ENCODE data around the gene TRIM15.

TRIM15 gene

DNA sequence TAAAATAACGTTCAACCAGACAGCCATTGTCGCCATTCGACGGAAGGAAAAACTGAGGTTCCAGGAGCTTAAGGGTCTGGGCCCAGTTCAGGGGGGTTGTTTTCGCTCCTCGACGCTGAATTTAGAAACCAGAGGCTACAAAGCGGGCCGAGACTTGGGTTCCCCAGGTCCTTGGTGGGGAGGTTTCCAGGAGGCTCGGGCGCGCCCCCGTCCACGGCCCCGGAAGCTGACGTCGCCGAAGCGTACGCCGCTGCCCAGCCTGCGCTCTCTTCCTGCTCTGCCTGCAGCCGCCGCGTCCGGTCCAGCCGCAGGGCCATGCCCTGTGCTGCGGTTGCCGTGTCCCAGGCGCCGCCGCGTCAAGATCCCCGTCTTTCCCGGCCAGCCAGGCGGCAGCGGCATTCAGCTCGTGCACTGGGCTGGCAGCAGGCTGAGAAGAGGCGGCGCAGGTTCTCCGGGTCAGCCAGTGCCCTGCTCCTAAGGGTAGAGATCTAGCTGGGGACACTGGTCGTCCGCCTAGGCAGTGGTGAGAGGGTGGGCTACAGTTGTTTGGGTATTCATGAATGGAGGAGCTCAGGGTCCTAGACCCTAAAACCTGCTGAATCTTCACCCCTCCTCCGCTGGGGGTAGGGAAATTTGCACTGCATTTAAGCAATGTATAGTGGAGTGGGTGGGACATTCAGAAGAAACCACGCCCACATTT lies 50.8 kb downstream of the TRIM15 start (continued):
- TF ChIP-seq, protein P1, sequence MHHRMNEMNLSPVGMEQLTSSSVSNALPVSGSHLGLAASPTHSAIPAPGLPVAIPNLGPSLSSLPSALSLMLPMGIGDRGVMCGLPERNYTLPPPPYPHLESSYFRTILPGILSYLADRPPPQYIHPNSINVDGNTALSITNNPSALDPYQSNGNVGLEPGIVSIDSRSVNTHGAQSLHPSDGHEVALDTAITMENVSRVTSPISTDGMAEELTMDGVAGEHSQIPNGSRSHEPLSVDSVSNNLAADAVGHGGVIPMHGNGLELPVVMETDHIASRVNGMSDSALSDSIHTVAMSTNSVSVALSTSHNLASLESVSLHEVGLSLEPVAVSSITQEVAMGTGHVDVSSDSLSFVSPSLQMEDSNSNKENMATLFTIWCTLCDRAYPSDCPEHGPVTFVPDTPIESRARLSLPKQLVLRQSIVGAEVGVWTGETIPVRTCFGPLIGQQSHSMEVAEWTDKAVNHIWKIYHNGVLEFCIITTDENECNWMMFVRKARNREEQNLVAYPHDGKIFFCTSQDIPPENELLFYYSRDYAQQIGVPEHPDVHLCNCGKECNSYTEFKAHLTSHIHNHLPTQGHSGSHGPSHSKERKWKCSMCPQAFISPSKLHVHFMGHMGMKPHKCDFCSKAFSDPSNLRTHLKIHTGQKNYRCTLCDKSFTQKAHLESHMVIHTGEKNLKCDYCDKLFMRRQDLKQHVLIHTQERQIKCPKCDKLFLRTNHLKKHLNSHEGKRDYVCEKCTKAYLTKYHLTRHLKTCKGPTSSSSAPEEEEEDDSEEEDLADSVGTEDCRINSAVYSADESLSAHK (tag by site-specific recombination; IDR thresholded peaks at IDR 0.05) = peak; percentile 75; the same call in 1 of the 2 replicates
- no peak for TF ChIP-seq ZNF404 (tag by site-specific recombination; IDR thresholded peaks at IDR 0.05)
- TF ChIP-seq ZNF843 (tag by site-specific recombination; IDR thresholded peaks at IDR 0.05) = no peak
- TF ChIP-seq ZFP37 (tag by site-specific recombination; IDR thresholded peaks at IDR 0.05) = no peak
- TF ChIP-seq ZNF132 (tag by site-specific recombination; IDR thresholded peaks at IDR 0.05; ENCODE audit: borderline replicate concordance) = no peak
- TF ChIP-seq, protein P2, sequence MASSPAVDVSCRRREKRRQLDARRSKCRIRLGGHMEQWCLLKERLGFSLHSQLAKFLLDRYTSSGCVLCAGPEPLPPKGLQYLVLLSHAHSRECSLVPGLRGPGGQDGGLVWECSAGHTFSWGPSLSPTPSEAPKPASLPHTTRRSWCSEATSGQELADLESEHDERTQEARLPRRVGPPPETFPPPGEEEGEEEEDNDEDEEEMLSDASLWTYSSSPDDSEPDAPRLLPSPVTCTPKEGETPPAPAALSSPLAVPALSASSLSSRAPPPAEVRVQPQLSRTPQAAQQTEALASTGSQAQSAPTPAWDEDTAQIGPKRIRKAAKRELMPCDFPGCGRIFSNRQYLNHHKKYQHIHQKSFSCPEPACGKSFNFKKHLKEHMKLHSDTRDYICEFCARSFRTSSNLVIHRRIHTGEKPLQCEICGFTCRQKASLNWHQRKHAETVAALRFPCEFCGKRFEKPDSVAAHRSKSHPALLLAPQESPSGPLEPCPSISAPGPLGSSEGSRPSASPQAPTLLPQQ (tag by site-specific recombination; IDR thresholded peaks at IDR 0.05) = 0 out of 2 replicates have a peak, but pooled peaks have one; percentile 14
- peak; percentile 72; the same call in 1 of the 2 replicates for TF ChIP-seq KLF9 (tag by site-specific recombination; IDR thresholded peaks at IDR 0.05; ENCODE audit: low read depth)
- no peak for TF ChIP-seq PRDM1 (tag by site-specific recombination; IDR thresholded peaks at IDR 0.05)
- TF ChIP-seq, protein P3, sequence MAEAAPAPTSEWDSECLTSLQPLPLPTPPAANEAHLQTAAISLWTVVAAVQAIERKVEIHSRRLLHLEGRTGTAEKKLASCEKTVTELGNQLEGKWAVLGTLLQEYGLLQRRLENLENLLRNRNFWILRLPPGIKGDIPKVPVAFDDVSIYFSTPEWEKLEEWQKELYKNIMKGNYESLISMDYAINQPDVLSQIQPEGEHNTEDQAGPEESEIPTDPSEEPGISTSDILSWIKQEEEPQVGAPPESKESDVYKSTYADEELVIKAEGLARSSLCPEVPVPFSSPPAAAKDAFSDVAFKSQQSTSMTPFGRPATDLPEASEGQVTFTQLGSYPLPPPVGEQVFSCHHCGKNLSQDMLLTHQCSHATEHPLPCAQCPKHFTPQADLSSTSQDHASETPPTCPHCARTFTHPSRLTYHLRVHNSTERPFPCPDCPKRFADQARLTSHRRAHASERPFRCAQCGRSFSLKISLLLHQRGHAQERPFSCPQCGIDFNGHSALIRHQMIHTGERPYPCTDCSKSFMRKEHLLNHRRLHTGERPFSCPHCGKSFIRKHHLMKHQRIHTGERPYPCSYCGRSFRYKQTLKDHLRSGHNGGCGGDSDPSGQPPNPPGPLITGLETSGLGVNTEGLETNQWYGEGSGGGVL (tag by site-specific recombination; IDR thresholded peaks at IDR 0.05) = no peak
- TF ChIP-seq, protein P4, sequence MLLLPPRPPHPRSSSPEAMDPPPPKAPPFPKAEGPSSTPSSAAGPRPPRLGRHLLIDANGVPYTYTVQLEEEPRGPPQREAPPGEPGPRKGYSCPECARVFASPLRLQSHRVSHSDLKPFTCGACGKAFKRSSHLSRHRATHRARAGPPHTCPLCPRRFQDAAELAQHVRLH (tag by site-specific recombination; IDR thresholded peaks at IDR 0.05) = no peak
- TF ChIP-seq, protein P5, sequence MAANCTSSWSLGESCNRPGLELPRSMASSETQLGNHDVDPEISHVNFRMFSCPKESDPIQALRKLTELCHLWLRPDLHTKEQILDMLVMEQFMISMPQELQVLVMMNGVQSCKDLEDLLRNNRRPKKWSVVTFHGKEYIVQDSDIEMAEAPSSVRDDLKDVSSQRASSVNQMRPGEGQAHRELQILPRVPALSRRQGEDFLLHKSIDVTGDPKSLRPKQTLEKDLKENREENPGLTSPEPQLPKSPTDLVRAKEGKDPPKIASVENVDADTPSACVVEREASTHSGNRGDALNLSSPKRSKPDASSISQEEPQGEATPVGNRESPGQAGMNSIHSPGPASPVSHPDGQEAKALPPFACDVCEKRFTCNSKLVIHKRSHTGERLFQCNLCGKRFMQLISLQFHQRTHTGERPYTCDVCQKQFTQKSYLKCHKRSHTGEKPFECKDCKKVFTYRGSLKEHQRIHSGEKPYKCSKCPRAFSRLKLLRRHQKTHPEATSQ (tag by site-specific recombination; IDR thresholded peaks at IDR 0.05) = no peak
- TF ChIP-seq, protein P6, sequence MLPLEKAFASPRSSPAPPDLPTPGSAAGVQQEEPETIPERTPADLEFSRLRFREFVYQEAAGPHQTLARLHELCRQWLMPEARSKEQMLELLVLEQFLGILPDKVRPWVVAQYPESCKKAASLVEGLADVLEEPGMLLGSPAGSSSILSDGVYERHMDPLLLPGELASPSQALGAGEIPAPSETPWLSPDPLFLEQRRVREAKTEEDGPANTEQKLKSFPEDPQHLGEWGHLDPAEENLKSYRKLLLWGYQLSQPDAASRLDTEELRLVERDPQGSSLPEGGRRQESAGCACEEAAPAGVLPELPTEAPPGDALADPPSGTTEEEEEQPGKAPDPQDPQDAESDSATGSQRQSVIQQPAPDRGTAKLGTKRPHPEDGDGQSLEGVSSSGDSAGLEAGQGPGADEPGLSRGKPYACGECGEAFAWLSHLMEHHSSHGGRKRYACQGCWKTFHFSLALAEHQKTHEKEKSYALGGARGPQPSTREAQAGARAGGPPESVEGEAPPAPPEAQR (tag by site-specific recombination; IDR thresholded peaks at IDR 0.05) = no peak
- TF ChIP-seq ZNF2 (tag by site-specific recombination; IDR thresholded peaks at IDR 0.05) = peak; percentile 72; the same call in 1 of the 2 replicates
- TF ChIP-seq RBAK (tag by site-specific recombination; IDR thresholded peaks at IDR 0.05) = no peak
- TF ChIP-seq ZNF239 (tag by site-specific recombination; IDR thresholded peaks at IDR 0.05) = no peak
- TF ChIP-seq ZNF654 (tag by site-specific recombination; IDR thresholded peaks at IDR 0.05; ENCODE audit: low read depth) = no peak
- TF ChIP-seq ZSCAN30 (tag by site-specific recombination; IDR thresholded peaks at IDR 0.05) = 0 out of 2 replicates have a peak, but pooled peaks have one; percentile 3
- TF ChIP-seq ZBTB21 (tag by site-specific recombination; IDR thresholded peaks at IDR 0.05) = no peak
- no peak for TF ChIP-seq ZNF707 (tag by site-specific recombination; IDR thresholded peaks at IDR 0.05)
- no peak for TF ChIP-seq ZNF561 (tag by site-specific recombination; IDR thresholded peaks at IDR 0.05; ENCODE audit: borderline replicate concordance)
- no peak for TF ChIP-seq ZNF837 (tag by site-specific recombination; IDR thresholded peaks at IDR 0.05)
- TF ChIP-seq ZNF19 (tag by site-specific recombination; IDR thresholded peaks at IDR 0.05; ENCODE audit: low read depth) = no peak
- TF ChIP-seq KLF7 (tag by site-specific recombination; IDR thresholded peaks at IDR 0.05; ENCODE audit: borderline replicate concordance) = no peak
- no peak for TF ChIP-seq ZNF510 (tag by site-specific recombination; IDR thresholded peaks at IDR 0.05; ENCODE audit: insufficient replicate concordance)
- no peak for TF ChIP-seq TCF7L2 (IDR thresholded peaks at IDR 0.05; ENCODE audit: borderline replicate concordance, low read depth, low read length)
- TF ChIP-seq, protein P7, sequence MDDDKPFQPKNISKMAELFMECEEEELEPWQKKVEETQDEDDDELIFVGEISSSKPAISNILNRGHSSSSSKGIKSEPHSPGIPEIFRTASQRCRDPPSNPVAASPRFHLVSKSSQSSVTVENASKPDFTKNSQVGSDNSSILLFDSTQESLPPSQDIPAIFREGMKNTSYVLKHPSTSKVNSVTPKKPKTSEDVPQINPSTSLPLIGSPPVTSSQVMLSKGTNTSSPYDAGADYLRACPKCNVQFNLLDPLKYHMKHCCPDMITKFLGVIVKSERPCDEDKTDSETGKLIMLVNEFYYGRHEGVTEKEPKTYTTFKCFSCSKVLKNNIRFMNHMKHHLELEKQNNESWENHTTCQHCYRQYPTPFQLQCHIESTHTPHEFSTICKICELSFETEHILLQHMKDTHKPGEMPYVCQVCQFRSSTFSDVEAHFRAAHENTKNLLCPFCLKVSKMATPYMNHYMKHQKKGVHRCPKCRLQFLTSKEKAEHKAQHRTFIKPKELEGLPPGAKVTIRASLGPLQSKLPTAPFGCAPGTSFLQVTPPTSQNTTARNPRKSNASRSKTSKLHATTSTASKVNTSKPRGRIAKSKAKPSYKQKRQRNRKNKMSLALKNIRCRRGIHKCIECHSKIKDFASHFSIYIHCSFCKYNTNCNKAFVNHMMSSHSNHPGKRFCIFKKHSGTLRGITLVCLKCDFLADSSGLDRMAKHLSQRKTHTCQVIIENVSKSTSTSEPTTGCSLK (tag by site-specific recombination; IDR thresholded peaks at IDR 0.05) = no peak
- TF ChIP-seq ZNF792 (tag by site-specific recombination; IDR thresholded peaks at IDR 0.05) = no peak

Measured in HEK293 (cell line).